ENCODE results near the gene FBXO38.
"Not testable (repeated sequence)": the region's sequence is repeated elsewhere in the genome, so short reads cannot be mapped to it uniquely, and the experiment has no call there.

The FBXO38 gene

GRCh38 chr5:148467958-148468357, 84.2 kb downstream of the FBXO38 start:
- no peak for DNase-seq (ENCODE audit: low read depth in 2 of 2)
- TF ChIP-seq CTCF (IDR thresholded peaks at IDR 0.05; ENCODE audit: low read depth, low read length) = no peak
- no peak overlapping the region for H3K4me3 ChIP-seq (replicated peaks in 1 of 2; ENCODE audit: low read depth in 2 of 2, low read length in 2 of 2)

GRCh38 chr5:148468746-148469145, 85.0 kb downstream of the FBXO38 start:
- DNase-seq (ENCODE audit: low read depth in 2 of 2); H3K4me3 ChIP-seq (replicated peaks in 1 of 2; ENCODE audit: low read depth in 2 of 2, low read length in 2 of 2): not testable (repeated sequence)

- DNase-seq (ENCODE audit: low read depth in 2 of 2) = peak; percentile 87 to 95
- no peak for TF ChIP-seq CTCF (IDR thresholded peaks at IDR 0.05; ENCODE audit: low read depth, low read length)
- H3K4me3 ChIP-seq (replicated peaks in 1 of 2; ENCODE audit: low read depth in 2 of 2, low read length in 2 of 2) = no peak overlapping the region
These were observed 85.8 kb downstream of the FBXO38 start for GRCh38 chr5:148469501-148469935.

GRCh38 chr5:148471379-148471778, 87.6 kb downstream of the FBXO38 start:
- H3K4me3 ChIP-seq (replicated peaks in 1 of 2; ENCODE audit: low read depth in 2 of 2, low read length in 2 of 2) = no peak overlapping the region
- peak in 1 of 2 donors; percentile 66 for DNase-seq (ENCODE audit: low read depth in 2 of 2)
- no peak for TF ChIP-seq CTCF (IDR thresholded peaks at IDR 0.05; ENCODE audit: low read depth, low read length)

- H3K4me3 ChIP-seq (replicated peaks in 1 of 2; ENCODE audit: low read depth in 2 of 2, low read length in 2 of 2) = peak overlapping the region in 1 of 2 donors; percentile 18
- TF ChIP-seq CTCF (IDR thresholded peaks at IDR 0.05; ENCODE audit: low read depth, low read length) = no peak
- peak; percentile 75 to 91 for DNase-seq (ENCODE audit: low read depth in 2 of 2)
These were observed 90.3 kb downstream of the FBXO38 start for GRCh38 chr5:148474025-148474511.

GRCh38 chr5:148476302-148476701, 92.5 kb downstream of the FBXO38 start:
- H3K4me3 ChIP-seq (replicated peaks in 1 of 2; ENCODE audit: low read depth in 2 of 2, low read length in 2 of 2) = no peak overlapping the region
- DNase-seq (ENCODE audit: low read depth in 2 of 2) = no peak
- TF ChIP-seq CTCF (IDR thresholded peaks at IDR 0.05; ENCODE audit: low read depth, low read length) = no peak

- no peak overlapping the region for H3K4me3 ChIP-seq (replicated peaks in 1 of 2; ENCODE audit: low read depth in 2 of 2, low read length in 2 of 2)
- no peak for TF ChIP-seq CTCF (IDR thresholded peaks at IDR 0.05; ENCODE audit: low read depth, low read length)
These were observed 93.7 kb downstream of the FBXO38 start for GRCh38 chr5:148477429-148477828.

More at GRCh38 chr5:148477429-148477828, 93.7 kb downstream of the FBXO38 start:
- no peak for DNase-seq (ENCODE audit: low read depth in 2 of 2)

Measured in cardiac fibroblast (primary cell).